Hematopoietic multipotent progenitor cell treated with erythropoietin and hydrocortisone succinate and interleukin-3 and kit ligand, for 17 days (in vitro differentiated cells): ENCODE results near the gene SHQ1.
A peak's percentile ranks its signal among the peaks of the same experiment; 100 is the strongest.

ENCODE experiments used
- DNase-seq: peaks from one replicate; pipeline ENCODE4 v3.0.0-alpha.2; 2015; ENCODE audit warnings: low spot score

Gene SHQ1

DNA sequence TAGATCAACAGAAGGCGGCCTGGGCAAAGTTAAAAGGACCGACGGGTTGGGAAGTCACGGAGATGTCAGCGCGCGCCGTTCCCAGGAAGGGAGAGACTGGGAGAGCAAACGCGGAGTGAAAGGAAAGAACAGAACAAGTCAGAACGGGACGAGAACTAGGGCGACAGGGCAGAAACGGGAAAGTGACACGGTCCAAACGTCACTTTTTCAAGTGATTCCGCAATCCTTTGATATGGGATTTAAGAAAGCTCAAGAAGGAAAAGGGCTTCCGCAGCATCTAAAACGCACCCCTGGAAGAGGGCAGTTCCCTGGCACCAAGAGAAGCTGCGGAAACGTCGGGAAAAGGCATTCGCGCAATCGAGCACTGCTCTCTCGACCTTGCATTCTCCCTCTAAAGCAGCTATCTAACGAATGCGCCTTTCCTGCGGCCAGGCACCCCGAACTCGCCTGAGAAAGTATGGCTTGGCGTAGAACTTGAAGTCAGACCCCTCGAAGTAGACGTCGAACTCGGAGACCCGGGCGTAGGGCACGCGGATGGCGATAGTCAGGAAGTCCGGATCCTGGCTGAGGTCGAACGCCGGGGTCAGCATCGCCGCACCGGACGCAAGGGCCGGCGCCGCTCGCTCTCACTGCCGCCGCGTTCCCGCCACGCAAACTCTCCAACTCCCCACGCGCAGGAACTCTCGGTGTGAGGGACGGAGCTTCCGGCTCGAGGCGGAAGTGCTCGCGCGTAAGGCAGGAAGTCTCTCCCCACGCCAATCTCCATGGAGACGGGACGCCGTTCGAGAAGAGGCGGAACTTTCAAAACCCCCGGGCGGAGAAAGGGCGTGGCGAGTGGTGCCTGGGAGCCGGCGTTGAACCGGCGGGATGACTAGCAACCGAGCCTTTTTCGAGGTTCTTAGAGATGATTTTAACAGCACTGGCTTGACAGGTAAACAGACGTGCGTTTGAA is at the start of gene SHQ1:
Gene SHQ1, minus strand, starts transcription at position 695 of the 952 bp plus-strand sequence. Its CDS starts 105 bp downstream, at position 590.
- DNase-seq = peak; percentile 94

DNA sequence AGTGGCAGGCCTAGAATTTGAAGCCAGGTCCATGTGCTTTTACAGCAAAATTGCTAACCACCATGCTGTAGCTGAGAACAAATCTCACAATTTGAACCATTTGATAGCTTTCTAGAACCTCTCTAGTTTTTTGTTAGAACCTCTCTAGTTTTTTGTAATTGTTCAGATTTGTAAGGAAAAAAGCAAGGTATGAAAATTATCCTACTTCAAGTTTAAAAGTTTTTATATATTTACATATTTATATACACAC is 49.4 kb upstream of the SHQ1 start:
- no peak for DNase-seq

DNA sequence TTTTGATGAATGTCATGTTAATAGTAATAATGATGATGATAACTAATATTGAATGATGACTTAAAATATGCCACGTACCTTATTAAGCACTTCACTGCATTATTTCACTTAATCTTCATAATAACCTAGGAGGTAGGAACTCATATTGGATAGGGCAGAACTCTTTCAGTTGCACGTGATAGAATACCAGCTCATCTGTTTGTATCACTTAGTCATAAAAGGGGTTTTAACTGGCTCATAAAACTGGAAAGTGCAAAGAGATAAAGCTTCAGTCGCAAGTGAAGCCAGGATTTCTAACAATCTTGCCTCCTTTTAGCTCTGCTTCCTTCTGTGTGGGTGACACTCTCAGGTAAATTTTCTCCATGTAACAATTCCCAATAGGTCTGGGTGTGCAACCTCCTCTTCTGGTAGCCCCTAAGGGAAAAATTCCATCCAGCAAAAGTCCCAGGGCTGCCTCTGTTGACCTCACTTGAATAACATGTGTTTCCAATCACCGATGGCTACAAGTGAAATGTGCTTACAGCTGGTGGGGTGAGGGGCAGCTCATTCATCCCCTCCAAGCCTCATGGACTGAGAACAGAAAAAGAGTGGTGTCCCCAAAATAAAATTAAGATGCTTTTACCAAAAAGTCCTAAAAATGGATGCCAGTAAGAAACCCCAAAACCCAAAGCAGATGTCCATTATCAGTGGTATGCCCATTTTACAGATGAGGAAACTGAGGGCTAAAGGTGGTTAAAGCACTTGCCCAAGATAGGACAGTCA is 48.9 kb upstream of the SHQ1 start:
- DNase-seq = no peak

DNA sequence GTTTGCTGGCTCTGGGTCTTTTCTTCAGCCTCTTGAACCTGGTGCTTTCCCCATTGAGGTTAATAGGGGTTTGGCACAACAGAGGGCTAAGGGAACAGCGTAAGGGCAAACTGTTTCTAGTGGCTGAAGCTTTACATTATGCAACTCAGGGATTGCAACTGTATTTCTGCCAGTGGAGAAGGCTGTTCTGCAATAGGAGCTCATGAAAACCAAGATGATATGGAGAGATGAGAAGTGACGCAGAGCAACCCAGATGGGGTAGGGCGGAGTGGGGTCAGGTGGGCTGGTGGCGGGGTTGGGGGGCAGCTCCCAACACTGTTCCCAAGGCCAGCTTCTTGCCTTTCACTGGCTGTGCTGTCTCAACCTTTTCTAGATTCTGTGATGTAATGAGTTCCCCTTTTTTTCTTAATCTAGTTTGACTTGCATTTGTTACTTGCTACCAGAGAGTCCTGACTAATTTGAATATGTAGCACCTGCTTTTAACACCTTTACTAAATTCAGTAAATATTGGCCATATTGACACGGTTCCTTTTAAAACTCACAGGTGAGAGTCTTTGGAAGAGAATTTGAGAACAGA is 46.8 kb upstream of the SHQ1 start:
- no peak for DNase-seq

DNA sequence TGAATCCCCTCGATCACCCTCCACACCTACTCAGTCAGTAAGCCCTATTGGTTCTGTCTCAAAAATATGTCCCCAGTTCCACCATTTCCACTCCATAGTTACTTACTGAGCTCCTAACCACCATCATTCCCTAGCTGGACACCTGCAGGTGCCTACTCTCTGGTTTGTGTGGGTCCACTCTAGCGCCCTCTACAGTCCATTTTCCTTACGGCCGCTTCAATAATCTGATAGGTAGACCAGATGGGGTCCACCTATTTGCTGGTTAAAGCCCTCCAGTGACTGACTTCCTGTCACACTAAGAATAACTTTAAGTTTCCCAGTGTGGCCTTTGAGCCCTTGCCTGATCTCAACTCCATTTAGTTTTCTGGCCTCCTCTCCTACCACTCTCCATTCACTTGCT is 44.6 kb upstream of the SHQ1 start:
- DNase-seq = no peak

DNA sequence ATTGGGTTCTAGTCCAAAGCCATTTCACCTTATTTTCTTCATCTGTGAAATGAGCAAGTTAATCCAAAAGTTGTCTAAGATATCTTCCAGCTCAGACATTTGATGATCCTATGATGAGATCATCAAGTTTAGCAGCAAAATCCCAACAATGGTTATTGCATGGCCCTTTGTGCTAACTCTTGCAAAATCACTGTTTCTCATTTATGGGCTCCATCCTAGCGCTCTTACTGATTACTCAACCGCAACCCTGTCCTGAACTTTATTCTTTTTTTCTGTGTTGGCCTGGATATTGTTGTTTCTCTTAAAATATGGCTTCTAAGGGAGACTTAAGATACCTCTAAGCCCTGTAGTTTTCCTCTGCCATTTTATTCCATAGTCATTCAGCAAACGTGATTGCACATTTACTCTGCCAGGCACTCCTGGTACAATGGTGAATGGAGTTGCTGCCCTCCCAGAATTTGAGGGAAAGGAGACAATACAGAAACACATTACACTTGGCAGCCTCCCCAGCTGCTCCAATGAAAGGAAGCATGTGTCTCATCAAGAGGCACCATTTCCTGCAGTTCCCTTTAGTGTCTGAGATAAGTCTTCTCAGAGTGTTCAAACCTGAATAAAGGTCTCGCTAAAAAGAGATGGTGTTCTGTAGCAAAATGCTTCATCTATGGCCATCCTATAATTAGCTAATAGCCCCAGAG is 44.0 kb upstream of the SHQ1 start:
- no peak for DNase-seq

DNA sequence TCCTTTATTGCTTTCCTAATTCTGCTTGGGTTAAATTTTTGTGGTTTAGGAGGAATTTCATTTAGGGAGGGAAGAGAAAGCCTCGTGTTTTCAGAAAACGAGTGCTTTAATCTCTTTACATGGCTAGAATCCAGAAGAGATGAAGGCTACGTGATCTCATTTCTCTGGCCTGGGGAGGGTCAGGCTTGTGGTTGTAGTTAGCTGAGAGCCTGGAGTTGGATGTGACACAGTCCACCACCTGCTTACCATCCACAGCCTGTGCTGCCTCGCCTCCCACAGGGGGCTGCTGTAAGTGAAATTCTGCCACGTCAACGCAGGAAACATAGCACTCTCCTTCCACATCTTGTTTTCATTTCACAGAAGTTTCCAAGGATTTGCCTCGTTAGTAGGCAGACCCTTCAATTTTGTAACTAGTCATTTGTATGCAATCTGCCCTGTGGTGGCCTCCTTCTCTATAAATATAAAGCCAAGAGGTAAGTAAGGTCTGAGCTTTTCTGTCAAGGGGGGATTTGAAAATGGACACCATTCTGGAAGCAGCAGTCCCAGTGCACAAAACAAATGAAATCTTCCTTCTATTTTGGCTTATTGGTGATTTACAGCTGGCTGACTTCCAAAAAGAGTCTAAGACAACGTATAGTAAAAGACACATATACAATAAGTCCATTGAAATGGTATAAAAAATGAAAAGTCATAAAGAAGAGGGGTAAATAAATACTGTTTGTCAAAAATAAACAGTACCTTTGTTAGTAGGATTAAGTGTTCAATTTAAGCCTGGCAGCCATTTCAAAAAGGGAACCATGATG is 43.0 kb upstream of the SHQ1 start:
- no peak for DNase-seq

DNA sequence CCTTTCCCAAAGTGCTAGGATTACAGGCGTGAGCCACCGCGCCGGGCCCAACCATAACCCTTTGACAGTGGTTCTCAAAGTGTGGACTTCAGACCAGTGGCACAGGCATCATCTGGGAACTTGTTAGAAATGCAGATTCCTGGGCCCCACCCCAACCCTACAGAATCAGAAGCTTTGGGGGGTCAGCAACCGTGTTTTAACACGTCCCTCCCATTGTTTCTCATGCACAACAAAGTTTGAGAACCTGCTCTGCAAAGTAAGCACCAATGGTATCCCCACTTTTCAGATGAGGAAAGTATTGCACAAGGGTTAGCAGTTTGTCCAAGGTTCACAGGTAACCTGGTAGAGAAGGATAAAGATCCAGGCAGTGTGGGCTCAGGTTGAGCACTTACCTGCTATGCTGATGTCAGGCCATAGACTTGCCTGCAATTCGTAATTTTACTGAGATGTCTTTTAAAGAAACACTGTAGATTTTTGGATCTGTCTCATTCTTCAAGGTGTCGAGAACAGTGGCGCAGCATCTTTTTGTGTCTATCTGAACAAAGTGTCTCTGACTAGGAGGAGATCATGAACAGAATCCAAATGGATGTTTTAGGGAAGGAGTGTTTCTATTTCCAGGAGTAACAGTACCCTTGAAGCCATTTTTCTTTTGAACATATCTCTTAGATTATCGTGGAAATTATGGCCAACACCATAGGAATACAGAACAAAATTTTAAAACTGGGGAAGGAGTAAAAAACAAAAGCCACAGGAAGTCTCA is 42.1 kb upstream of the SHQ1 start:
- no peak for DNase-seq

DNA sequence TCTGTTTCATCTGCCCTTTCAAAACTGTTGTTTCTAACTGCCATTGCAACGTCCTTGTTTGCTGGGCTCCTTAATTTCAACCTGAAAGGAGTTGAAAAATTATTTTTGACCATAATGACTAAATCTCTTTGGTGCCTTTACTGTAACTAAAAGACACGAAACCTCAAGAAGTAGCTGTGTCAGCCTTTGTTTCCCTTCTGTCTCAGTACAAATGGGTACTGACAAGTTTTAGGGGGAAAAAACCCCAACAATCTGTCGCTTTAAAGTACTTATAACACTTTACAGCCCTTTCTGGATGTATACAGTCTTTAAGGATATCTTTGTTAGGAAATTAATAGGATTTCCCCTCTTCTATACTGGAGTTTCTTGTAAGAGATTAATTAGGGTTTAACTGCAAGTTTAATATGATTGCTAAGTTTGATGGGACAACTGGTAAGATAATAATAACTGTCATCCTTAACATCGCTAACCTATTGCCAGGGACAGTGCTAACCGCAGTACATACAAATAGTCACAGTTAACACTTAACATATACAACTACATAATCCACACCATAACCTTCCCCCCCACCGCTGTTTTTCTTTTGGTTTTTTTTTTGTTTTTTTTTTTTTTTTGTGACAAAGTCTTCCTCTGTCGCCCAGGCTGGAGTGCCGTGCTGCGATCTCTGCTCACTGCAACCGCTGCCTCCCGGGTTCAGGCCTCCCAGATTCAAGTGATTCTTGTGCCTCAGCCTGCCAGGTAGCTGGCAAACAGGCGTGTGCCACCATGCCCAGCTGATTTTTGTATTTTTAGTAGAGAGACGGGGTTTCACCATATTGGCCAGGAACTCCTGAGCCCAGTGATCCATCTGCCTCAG is 41.3 kb upstream of the SHQ1 start:
- no peak for DNase-seq

DNA sequence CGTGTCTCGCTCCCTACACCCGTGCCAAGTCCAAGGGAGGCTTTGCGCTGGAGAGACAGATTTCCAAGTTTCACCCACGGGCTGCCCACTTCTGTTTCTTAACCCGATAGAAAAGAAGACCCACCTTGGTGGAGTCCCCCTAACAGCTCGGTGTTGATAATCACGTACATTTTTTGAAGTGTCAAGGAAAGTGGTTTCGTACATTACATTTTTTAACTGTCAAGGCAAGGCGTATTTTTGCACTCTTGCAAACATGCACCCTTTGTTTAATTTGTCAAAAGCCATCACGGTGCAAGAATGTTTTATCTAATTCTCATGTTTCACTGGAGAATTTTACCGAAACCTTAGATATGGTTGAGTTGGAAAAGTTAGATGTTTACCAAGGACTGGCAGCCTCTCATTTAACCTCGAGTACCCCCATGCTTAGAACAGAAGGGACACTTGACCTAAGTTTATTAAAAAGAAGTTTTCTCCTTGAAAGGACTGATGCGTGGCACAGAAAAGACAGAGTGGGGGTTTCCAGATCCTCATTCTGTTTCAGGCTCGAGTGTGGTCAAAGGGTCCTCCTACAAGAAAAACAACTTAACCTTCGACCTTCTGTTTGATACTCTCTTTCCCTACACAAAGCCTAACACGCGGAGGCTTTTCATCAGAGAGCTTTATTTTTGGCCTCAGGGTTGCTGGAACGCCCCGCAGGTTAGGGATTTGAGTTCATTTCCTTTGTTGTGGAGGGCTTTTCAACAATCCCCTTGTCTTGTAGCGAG is 40.5 kb upstream of the SHQ1 start:
- DNase-seq = no peak

DNA sequence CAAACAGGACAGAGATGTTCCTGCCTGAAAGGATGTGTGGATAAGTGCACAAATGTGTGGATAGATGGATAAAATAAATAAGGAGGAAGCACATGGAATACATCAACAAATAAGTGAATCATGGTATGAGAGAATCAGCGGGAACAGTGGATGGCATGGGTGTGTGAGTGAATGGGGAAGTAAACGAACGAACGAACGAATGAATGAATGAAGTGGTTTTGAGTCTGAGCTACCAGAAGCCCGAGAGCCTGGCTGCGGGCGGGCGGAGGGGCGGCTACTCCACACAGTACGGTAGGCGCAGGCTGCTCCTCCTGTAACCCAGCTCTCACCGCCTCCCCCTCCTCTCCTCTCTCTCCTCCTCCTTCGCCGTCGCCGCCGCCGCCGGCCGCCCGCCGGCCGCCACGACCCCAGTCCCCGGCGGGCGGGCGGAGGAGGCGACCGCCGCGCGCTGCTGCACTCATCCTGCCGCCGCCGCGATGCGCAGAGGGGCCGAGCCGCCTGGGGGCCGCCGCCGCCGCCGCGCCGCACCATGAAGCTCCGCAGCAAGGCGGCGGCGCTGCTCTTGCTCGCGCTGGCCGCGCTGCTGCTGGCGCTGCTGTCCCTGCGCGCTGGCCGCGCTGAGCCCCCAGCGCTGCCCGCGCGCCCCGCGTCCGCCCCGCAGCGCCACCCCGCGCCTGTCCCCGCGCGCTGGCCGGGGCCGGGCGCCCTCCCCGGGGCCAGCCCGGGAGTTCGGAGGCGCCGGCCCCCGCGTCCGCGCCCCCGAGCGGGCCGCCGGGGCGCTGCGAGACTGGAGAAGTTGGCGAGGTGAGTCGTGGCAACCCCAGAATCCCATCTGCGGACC is 39.7 kb upstream of the SHQ1 start, which contains the start of gene GXYLT2:
Gene GXYLT2, plus strand, starts transcription at position 342 of the 841 bp plus-strand sequence. Its CDS starts 188 bp downstream, at position 530.
- no peak for DNase-seq

DNA sequence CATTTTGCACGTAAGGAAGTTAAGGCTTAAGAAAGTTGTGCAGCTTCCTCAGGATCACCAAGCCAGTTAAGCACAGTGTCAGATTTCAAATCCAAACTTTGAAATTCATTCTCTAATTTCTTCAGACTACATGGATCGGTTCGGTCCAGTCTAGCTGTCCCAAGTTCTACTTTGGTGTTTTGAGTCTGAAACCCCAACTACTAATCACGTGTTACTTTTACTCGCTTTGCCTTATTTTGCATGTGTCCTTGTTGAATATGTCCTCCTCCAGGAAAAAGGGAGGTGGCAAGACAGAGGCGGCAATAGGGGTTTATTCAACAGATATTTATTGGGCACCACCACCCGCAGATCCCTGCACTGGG is 39.1 kb upstream of the SHQ1 start:
- DNase-seq = no peak

DNA sequence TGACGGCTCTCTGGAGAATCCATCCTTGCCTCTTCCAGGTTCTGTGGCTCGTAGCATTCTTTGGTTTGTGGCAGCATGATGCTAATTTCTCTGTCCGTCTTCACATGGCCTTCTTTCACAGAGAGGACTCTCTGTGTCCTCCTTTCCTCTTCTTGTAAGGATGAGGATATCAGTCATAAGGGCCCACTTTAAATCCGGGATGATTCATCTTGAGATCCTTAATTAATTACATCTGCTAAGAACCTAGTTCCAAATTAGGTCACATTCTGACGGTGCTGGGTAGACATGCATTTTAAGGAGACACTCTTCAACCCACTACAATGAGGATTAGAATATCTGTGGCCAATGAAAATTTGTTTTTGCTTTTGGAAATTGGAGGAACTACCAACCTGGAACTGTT is 23.9 kb upstream of the SHQ1 start:
- no peak for DNase-seq

DNA sequence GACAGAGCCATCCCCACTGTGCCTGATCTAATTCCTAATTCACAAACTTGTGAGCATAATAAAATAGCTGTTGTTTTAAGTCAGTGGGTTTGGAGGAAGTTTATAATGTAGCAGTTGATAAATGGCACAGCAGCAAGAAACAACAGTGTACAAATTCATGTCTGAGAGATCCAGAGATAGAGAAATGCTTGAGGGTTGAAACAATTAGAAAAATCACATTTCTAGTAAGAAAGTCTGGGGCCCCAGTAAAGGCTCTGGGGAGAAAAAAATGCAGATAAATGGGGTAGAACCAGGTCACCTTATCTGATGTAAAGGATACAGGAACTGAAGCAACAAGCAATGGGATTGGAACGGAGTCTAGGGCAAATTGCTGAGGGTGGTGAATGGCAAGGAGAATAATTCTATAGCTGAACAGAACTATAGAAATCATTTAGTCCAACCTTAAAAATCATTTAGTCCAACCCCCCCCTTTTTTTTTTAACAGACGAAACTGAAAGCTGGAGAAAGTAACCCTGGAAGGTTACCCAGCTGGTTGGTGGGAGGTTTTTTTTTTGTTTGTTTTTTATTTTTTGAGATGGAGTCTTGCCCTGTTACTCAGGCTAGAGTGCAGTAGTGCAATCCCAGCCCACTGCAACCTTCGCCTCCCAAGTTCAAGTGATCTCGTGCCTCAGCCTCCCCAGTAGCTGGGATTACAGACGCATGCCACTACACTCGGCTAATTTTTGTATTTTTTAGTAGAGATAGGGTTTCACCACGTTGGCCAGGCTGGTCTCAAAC is 14.3 kb upstream of the SHQ1 start:
- DNase-seq = no peak

DNA sequence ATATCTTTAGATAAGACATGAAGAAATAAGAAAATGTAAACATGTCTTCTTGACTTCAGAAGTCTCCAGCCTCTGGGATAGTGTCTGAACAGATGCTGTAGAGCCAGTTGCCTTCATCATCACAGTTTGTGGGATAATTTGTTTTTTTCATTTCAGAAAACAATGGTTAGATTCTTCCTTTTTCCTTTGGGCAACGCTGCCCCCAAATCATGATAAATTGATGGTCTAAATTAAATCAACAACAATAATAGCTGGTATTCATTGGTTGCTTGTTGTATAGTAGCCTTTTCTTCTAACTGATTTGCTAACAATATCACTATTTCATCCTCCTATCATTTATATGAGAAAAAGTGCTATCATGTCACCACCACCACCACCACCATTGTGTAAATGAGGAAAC is 12.6 kb upstream of the SHQ1 start:
- no peak for DNase-seq

DNA sequence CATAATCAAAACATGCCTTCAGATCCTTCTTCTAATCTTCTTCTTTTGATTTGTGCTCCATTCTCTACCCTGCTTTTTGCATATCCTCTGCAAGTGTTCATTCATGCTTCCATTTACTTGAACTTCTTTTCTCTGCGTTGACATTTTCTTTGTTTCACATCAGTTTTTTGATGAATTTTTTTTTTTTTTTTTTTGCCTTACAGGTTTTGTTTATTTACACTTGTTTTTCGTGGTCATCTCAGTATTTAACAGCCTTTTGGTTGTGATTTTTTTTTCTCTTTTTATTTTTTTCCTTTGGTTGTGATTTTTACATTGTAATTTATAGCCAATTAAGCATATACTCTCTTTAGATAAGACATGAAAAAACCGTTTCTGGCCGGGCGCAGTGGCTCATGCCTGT is 11.8 kb upstream of the SHQ1 start:
- no peak for DNase-seq

DNA sequence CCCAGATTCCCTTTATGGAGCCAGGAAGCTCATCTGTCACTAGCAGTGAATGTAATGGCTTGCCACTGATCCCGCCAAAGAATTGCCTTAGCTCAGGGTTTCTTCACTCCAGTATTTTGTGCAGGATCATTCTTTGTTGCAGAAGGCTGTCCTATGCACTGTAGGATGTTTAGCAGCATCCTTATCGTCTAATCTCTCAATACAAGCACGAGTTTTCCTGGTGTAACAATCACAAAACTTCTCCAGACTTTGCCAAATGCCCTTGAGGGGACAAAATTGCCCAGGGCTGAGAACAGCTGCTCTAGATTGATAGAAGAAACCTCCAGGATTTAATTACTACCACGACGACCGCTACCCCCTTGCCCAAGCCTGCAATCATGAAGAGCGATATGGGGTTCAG is 6.8 kb upstream of the SHQ1 start:
- no peak for DNase-seq
